Neuronal stem cell (in vitro differentiated cells): ENCODE data around the gene CHADL.

Source experiments
- DNase-seq: peaks from one replicate; pipeline ENCODE4 v3.0.0-alpha.2; 2013; ENCODE audit warnings: low spot score
- H2AFZ ChIP-seq: one replicate; pipeline ENCODE4 v1.6.1; 2013; ENCODE audit warnings: mild to moderate bottlenecking, low read length, inconsistent platforms
- H2AK5ac ChIP-seq: 2 replicates; pipeline ENCODE4 v1.6.1; 2013; ENCODE audit warnings: low read depth, mild to moderate bottlenecking, inconsistent platforms, low read length, moderate library complexity, mixed read lengths
- H2BK120ac ChIP-seq: 2 replicates; pipeline ENCODE4 v1.6.1; 2013; ENCODE audit warnings: low read depth, mild to moderate bottlenecking, inconsistent platforms, low read length, moderate library complexity, mixed read lengths
- H2BK12ac ChIP-seq: one replicate; pipeline ENCODE4 v1.6.1; 2013; ENCODE audit warnings: low read length, inconsistent platforms
- H2BK15ac ChIP-seq: 2 replicates; pipeline ENCODE4 v1.6.1; 2013; ENCODE audit warnings: mild to moderate bottlenecking, low read length, inconsistent platforms, mixed read lengths
- H2BK5ac ChIP-seq: one replicate; pipeline ENCODE4 v1.6.1; 2013; ENCODE audit warnings: inconsistent platforms, mild to moderate bottlenecking, low read length, moderate library complexity
- H3K14ac ChIP-seq: one replicate; pipeline ENCODE4 v1.6.1; 2013; ENCODE audit warnings: low read length, inconsistent platforms
- H3K18ac ChIP-seq: 2 replicates; pipeline ENCODE4 v1.6.1; 2013; ENCODE audit warnings: low read length, inconsistent platforms
- H3K23ac ChIP-seq: 2 replicates; pipeline ENCODE4 v1.6.1; 2013; ENCODE audit warnings: low read depth, mild to moderate bottlenecking, mixed read lengths, low read length, inconsistent platforms; ENCODE audit not compliant: poor library complexity
- H3K27ac ChIP-seq: replicated peaks from 3 replicates; pipeline ENCODE4 v1.5.1; 2013; ENCODE audit warnings: low read length, inconsistent platforms
- H3K27me3 ChIP-seq, 3 experiments: 2 replicates each; pipeline ENCODE4 v1.6.1; 2013; ENCODE audit warnings: low read length in 3 of 3, mild to moderate bottlenecking in 2 of 3, inconsistent platforms in 1 of 3, low read depth in 1 of 3, mixed read lengths in 1 of 3, moderate library complexity in 1 of 3; ENCODE audit not compliant: control insufficient read depth in 3 of 3, insufficient read depth in 3 of 3
- H3K36me3 ChIP-seq, 2 donors: replicated peaks in 1 of 2; 2 replicates each; pipeline ENCODE4 v1.6.1; 2013; ENCODE audit warnings: low read length in 2 of 2; ENCODE audit not compliant: control insufficient read depth in 2 of 2, insufficient read depth in 2 of 2
- H3K4ac ChIP-seq: 2 replicates; pipeline ENCODE4 v1.6.1; 2013; ENCODE audit warnings: inconsistent platforms, mild to moderate bottlenecking, low read length, moderate library complexity
- H3K4me1 ChIP-seq, 2 donors: 1 replicate in 1 of 2; 2 replicates in 1 of 2; pipeline ENCODE4 v1.6.1; 2013; ENCODE audit warnings: low read length in 2 of 2, low read depth in 1 of 2; ENCODE audit not compliant: control insufficient read depth in 2 of 2, insufficient read depth in 1 of 2
- H3K4me2 ChIP-seq: one replicate; pipeline ENCODE4 v1.6.1; 2013; ENCODE audit warnings: mild to moderate bottlenecking, low read length, inconsistent platforms; ENCODE audit not compliant: insufficient read depth, poor library complexity, severe bottlenecking
- H3K4me3 ChIP-seq, 2 donors: 2 replicates each; pipeline ENCODE4 v1.5.1; 2013; ENCODE audit warnings: low read length in 2 of 2, mild to moderate bottlenecking in 2 of 2, inconsistent platforms in 1 of 2, moderate library complexity in 1 of 2
- H3K79me1 ChIP-seq: one replicate; pipeline ENCODE4 v1.6.1; 2013; ENCODE audit warnings: low read depth, mild to moderate bottlenecking, inconsistent platforms, low read length, moderate library complexity
- H3K9ac ChIP-seq: one replicate; pipeline ENCODE4 v1.6.1; 2013; ENCODE audit warnings: mild to moderate bottlenecking, low read depth, low read length, inconsistent platforms; ENCODE audit not compliant: poor library complexity
- H3K9me3 ChIP-seq, 2 donors: replicated peaks in 1 of 2; 2 replicates each; pipeline versions ENCODE3 to v1.6.1; 2013; ENCODE audit warnings: low read length in 2 of 2, mild to moderate bottlenecking in 2 of 2, inconsistent platforms in 1 of 2, low read depth in 1 of 2, mixed read lengths in 1 of 2, moderate library complexity in 1 of 2; ENCODE audit not compliant: control insufficient read depth in 2 of 2, insufficient read depth in 1 of 2
- H4K8ac ChIP-seq: one replicate; pipeline ENCODE4 v1.6.1; 2013; ENCODE audit warnings: low read depth, mild to moderate bottlenecking, inconsistent platforms, low read length, moderate library complexity
- H4K91ac ChIP-seq: one replicate; pipeline ENCODE4 v1.6.1; 2013; ENCODE audit warnings: low read length, low read depth, mild to moderate bottlenecking, inconsistent platforms; ENCODE audit not compliant: poor library complexity
- WGBS, 2 donors: extraction: QIAGEN DNeasy Blood & Tissue Kit; methylation state at CpG; one replicate each; pipeline ENCODE4 v1.1.7; 2013; ENCODE audit warnings: missing lambda C conversion rate in 2 of 2, mixed read lengths in 1 of 2; ENCODE audit not compliant: insufficient read length in 2 of 2, insufficient replicate concordance in 1 of 2; ENCODE audit errors: extremely low coverage in 2 of 2; 5-methylcytosine and 5-hydroxymethylcytosine counted together

The CHADL gene

DNA sequence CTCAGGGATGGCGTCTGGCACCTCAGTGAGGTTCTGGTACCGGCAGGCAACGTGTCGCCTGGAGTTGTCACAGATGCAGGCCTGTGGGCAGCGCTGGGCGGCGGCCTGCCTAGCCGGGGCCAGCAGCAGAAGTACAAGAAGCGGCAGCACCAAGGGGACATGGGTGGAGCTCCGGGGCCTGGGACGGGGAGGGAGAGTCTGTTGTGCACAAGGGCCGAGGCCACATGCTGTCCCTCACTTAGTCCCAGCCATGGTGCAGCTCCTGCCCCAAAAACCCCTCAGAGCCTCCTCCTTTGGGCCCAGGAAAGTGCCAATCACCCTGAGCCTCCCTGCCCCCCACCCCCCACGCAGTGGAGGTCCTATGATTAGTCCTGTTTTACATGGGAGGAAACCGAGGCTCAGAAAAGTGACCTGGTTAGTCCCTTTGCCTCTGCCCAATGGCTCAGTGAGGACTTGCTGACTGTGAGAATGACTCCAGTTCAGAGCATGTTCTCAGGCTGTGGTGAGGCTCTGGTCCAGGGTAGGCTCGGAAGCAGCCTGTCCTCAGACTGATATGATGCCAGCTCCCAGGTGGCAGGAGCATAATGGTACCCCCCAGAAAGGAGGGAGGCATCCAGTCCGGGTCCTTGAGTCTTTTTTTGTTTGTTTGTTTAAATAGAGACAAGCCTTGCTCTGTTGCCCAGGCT lies 1.1 kb downstream of the CHADL start:
- Histone ChIP-seq H2BK12ac (no peak overlapping the region), H3K23ac (no peak overlapping the region), H3K79me1 (no peaks in the 10 kb centered on the region), H3K4ac (no peak overlapping the region), H3K27ac (no peak overlapping the region), H4K8ac (no peak overlapping the region), H3K4me1 (peaks cover 4 to 13% of the 10 kb centered on the region in 2 donors), H3K36me3 (peaks cover 0 to 4% of the 10 kb centered on the region in 2 donors), H4K91ac (no peak overlapping the region), H2BK5ac (no peak overlapping the region), H3K4me3 (no peak overlapping the region), H2AFZ (peak overlapping the region; percentile 23), H3K9me3 (no peaks in the 10 kb centered on the region), H3K4me2 (no peak overlapping the region), H3K14ac (peak overlapping the region; percentile 17), H2BK15ac (peak overlapping the region; percentile 69), H2AK5ac (peak overlapping the region; percentile 48), H3K9ac (no peak overlapping the region), H2BK120ac (no peak overlapping the region), H3K27me3 (peaks cover 0 to 10% (median 0%) of the 10 kb centered on the region in 3 experiments), H3K18ac (peak overlapping the region; percentile 53)
- DNase-seq: no peak
- WGBS, 2 donors: no CpG with 5 or more reads among the region's 16 CpGs

- H2BK15ac ChIP-seq: peak overlapping the region; percentile 98
- no peak overlapping the region for H3K4me2 ChIP-seq
- H2BK120ac ChIP-seq: peak overlapping the region; percentile 87
- H3K14ac ChIP-seq: peak overlapping the region; percentile 97
- H3K4me3 ChIP-seq: peak overlapping the region in 1 of 2 donors; percentile 16
- peaks cover 0 to 10% (median 0%) of the 10 kb centered on the region in 3 experiments for H3K27me3 ChIP-seq
- H3K79me1 ChIP-seq: no peaks in the 10 kb centered on the region
- peak overlapping the region; percentile 100 for H2AK5ac ChIP-seq
- no CpG with 5 or more reads among the region's 32 CpGs for WGBS, 2 donors
- H3K18ac ChIP-seq: peak overlapping the region; percentile 96
- H3K9me3 ChIP-seq: no peaks in the 10 kb centered on the region
- no peak overlapping the region for H3K27ac ChIP-seq
- peak overlapping the region; percentile 84 for H3K9ac ChIP-seq
- DNase-seq: no peak
- peaks cover 0 to 4% of the 10 kb centered on the region in 2 donors for H3K36me3 ChIP-seq
- peak overlapping the region; percentile 100 for H2BK12ac ChIP-seq
- peaks cover 4 to 13% of the 10 kb centered on the region in 2 donors for H3K4me1 ChIP-seq
- peak overlapping the region; percentile 97 for H3K4ac ChIP-seq
- peak overlapping the region; percentile 100 for H3K23ac ChIP-seq
- H4K8ac ChIP-seq: peak overlapping the region; percentile 65
- H2AFZ ChIP-seq: peak overlapping the region; percentile 74
- H2BK5ac ChIP-seq: peak overlapping the region; percentile 87
- H4K91ac ChIP-seq: peak overlapping the region; percentile 98
Measured at GRCh38 chr22:41238570-41239442, 1.9 kb downstream of the CHADL start.

DNA sequence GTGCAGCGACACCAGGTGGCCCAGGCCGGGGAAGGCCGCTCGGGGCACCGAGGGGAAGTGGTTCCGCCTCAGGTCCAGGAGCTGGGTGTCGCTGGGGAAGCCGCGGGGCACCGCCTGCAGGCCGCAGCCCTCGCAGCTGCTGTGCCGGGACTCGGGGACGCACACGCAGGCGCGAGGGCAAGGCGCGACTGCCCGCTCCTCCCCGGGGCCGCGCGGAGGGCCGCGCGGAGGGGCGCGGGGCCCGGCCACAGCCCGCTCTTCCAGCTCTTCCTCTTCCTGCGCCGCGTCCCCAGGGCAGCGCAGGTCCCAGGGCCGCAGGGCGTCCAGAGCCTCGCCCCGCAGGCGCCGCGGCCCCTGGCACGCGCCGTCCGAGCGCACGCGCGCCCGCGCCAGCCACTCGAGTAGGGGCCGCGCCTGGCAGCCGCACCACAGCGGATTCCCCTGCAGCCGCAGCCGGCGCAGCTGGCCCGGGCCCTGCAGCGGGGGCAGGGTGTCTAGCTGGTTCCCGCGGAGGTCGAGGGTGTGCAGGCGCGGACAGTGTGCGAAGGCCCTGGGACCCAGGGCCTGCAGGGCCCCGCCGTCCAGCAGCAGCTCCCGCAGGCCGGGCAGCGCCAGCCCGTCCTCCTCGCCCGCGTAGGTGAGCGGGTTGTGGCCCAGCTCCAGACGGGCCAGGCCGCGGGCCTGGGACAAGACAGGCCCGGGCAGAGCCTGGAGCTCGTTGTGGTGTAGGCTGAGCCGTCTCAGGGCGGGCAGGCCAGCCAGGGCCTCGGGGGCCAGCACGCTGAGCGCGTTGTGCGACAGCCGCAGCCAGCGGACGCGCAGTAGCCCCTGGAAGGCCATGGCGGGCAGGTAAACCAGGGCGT lies 2.8 kb downstream of the CHADL start:
- Histone ChIP-seq H3K27ac (no peak overlapping the region), H2BK120ac (peak overlapping the region; percentile 87), H2BK15ac (peak overlapping the region; percentile 98), H3K9me3 (no peaks in the 10 kb centered on the region), H2BK5ac (peak overlapping the region; percentile 87), H4K91ac (peak overlapping the region; percentile 98), H3K18ac (peak overlapping the region; percentile 96), H2AFZ (peak overlapping the region; percentile 74), H3K27me3 (peaks cover 0 to 10% (median 0%) of the 10 kb centered on the region in 3 experiments), H2AK5ac (peak overlapping the region; percentile 100), H3K4me3 (peak overlapping the region in 1 of 2 donors; percentile 73), H3K4ac (peak overlapping the region; percentile 97), H3K4me2 (peak overlapping the region; percentile 62), H3K9ac (peak overlapping the region; percentile 84), H3K79me1 (no peaks in the 10 kb centered on the region), H2BK12ac (peak overlapping the region; percentile 100), H3K23ac (peak overlapping the region; percentile 100), H4K8ac (peak overlapping the region; percentile 65), H3K14ac (peak overlapping the region; percentile 97), H3K36me3 (no peaks in the 10 kb centered on the region), H3K4me1 (peaks cover 4 to 13% of the 10 kb centered on the region in 2 donors)
- no CpG with 5 or more reads among the region's 97 CpGs for WGBS, 2 donors
- DNase-seq: peak; percentile 47
